ENCODE measurements around the gene CYP2U1. TPM values are rescaled to one million over a fixed set of nuclear protein-coding genes. Genes with fewer than 3 reads are reported as not detected.
"Not testable (repeated sequence)": the region's sequence is repeated elsewhere in the genome, so short reads cannot be mapped to it uniquely, and the experiment has no call there.

Gene CYP2U1
- polyA plus RNA-seq, 3 donors, result 0.77 to 1.7 (median 1.5) TPM

DNA sequence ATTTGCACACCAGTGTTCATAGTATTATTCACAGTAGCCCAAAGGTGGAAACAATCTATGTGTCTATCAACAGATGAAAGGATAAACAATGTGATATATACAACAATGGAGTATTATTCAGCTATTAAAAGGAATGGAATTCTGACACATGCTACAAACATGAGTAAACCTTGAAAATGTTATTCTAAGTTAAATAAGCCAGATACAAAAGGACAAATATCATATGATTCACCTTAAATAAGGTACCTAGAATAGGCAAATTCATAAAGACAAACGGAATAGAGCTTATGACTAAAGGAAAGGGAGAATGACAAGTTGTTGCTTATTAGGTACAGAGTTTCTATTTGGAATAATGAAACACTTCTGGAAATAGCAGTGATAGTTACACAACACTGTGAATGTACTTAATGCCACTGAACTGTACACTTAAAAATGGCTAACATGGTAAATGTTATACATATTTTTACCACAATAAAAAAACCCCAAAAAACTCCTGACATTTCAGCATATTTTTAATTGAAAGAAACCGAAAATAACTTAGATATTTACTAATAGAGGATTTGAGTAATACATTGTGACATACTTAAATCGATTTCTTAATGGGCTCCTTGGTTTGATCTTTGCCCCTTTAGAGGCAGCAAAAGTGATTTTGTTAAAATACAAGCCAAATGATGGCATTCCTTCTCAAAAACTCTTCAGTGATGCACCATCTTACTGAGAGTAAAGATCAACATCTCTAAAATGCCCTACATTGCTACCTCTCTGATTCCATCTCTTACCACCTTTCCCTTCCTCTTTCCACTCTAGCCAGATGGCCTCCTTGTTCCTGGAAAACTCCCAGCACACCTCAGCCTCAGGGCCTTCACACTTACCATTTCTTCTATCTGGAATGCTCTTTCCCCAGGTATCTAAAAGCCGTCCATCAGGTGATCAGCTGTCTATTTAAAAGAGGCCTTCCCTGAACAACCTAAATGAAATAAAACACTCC is 8.6 kb upstream of the CYP2U1 start:
- Mint-ChIP-seq H3K4me3 (no peak overlapping the region), H3K9me3 (peaks cover 9 to 35% (median 22%) of the 10 kb centered on the region in 7 donors), H3K4me1 (peaks cover 2% of the 10 kb centered on the region), H3K27ac (peak overlapping the region in 1 of 7 donors; percentile 32), H3K36me3 (no peaks in the 10 kb centered on the region), H3K27me3 (ENCODE audit: low read depth in 3 of 3) (peaks cover 0 to 2% (median 0%) of the 10 kb centered on the region in 3 donors)
- peaks cover 14 to 23% of the 10 kb centered on the region in 2 donors for H3K9me3 ChIP-seq (replicated peaks in 1 of 2; ENCODE audit: control insufficient read depth in 1 of 2, insufficient read depth in 1 of 2, low read length in 2 of 2)
- intact Hi-C loops (cut with micrococcal nuclease), result no loop called here
- DNase-seq, result no peak
- H3K4me3 ChIP-seq (replicated peaks in 1 of 3; ENCODE audit: low read depth in 2 of 3, low read length in 3 of 3), result no peak overlapping the region
- H3K27ac ChIP-seq (ENCODE audit: low read depth in 1 of 2, low read length in 2 of 2), result no peak overlapping the region
- H3K79me2 ChIP-seq (ENCODE audit: insufficient read depth, low read length), result no peaks in the 10 kb centered on the region
- H3K4me2 ChIP-seq (replicated peaks; ENCODE audit: extremely low read depth, low read length, poor library complexity, severe bottlenecking), result no peak overlapping the region
- 100% methylated on average over 1 of the region's 4 CpGs for WGBS (ENCODE audit: insufficient coverage)
- no peak overlapping the region for H3K9ac ChIP-seq (ENCODE audit: insufficient read depth, low read length, poor library complexity, severe bottlenecking)
- no peaks in the 10 kb centered on the region for H3K4me1 ChIP-seq (ENCODE audit: control insufficient read depth in 1 of 2, insufficient read depth in 2 of 2, low read length in 2 of 2)
- H2AFZ ChIP-seq (ENCODE audit: insufficient read depth, low read depth, low read length, poor library complexity, severe bottlenecking), result no peak overlapping the region
- TF ChIP-seq CTCF (IDR thresholded peaks at IDR 0.05), result no peak
- no peaks in the 10 kb centered on the region for H3K27me3 ChIP-seq (ENCODE audit: control insufficient read depth in 2 of 2, insufficient read depth in 2 of 2, low read length in 2 of 2)
- H4K20me1 ChIP-seq (ENCODE audit: insufficient read depth, low read length), result no peaks in the 10 kb centered on the region
- no peaks in the 10 kb centered on the region for H3K36me3 ChIP-seq (replicated peaks in 1 of 2; ENCODE audit: control insufficient read depth in 1 of 2, insufficient read depth in 2 of 2, low read length in 2 of 2)

DNA sequence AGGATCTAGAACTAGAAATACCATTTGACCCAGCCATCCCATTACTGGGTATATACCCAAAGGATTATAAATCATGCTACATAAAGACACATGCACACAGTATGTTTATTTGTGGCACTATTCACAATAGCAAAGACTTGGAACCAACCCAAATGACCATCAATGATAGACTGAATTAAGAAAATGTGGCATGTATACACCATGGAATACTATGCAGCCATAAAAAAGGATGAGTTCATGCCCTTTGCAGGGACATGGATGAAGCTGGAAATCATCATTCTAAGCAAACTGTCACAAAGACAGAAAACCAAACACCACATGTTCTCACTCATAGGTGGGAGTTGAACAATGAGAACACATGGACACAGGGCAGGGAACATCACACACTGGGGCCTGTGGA is 5.6 kb upstream of the CYP2U1 start:
- H3K36me3 Mint-ChIP-seq; H3K4me2 ChIP-seq (replicated peaks; ENCODE audit: extremely low read depth, low read length, poor library complexity, severe bottlenecking); H2AFZ ChIP-seq (ENCODE audit: insufficient read depth, low read depth, low read length, poor library complexity, severe bottlenecking); H3K9ac ChIP-seq (ENCODE audit: insufficient read depth, low read length, poor library complexity, severe bottlenecking); DNase-seq; H3K4me3 Mint-ChIP-seq; H3K36me3 ChIP-seq (replicated peaks in 1 of 2; ENCODE audit: control insufficient read depth in 1 of 2, insufficient read depth in 2 of 2, low read length in 2 of 2); H3K4me1 Mint-ChIP-seq; H3K27me3 ChIP-seq (ENCODE audit: control insufficient read depth in 2 of 2, insufficient read depth in 2 of 2, low read length in 2 of 2); H3K79me2 ChIP-seq (ENCODE audit: insufficient read depth, low read length); H3K4me1 ChIP-seq (ENCODE audit: control insufficient read depth in 1 of 2, insufficient read depth in 2 of 2, low read length in 2 of 2); H3K27ac ChIP-seq (ENCODE audit: low read depth in 1 of 2, low read length in 2 of 2); H3K27me3 Mint-ChIP-seq (ENCODE audit: low read depth in 3 of 3); intact Hi-C loops (cut with micrococcal nuclease); H3K27ac Mint-ChIP-seq; H4K20me1 ChIP-seq (ENCODE audit: insufficient read depth, low read length); H3K9me3 ChIP-seq (replicated peaks in 1 of 2; ENCODE audit: control insufficient read depth in 1 of 2, insufficient read depth in 1 of 2, low read length in 2 of 2); H3K4me3 ChIP-seq (replicated peaks in 1 of 3; ENCODE audit: low read depth in 2 of 3, low read length in 3 of 3): not testable (repeated sequence)
- peaks cover 0 to 16% (median 9%) of the 10 kb centered on the region in 7 donors for H3K9me3 Mint-ChIP-seq

GRCh38 chr4:107926875-107927274 is 4.5 kb upstream of the CYP2U1 start:
- H3K36me3 ChIP-seq (replicated peaks in 1 of 2; ENCODE audit: control insufficient read depth in 1 of 2, insufficient read depth in 2 of 2, low read length in 2 of 2); H4K20me1 ChIP-seq (ENCODE audit: insufficient read depth, low read length); H3K27me3 Mint-ChIP-seq (ENCODE audit: low read depth in 3 of 3); H3K79me2 ChIP-seq (ENCODE audit: insufficient read depth, low read length); H3K4me3 Mint-ChIP-seq; H3K4me2 ChIP-seq (replicated peaks; ENCODE audit: extremely low read depth, low read length, poor library complexity, severe bottlenecking); H3K36me3 Mint-ChIP-seq; H3K9ac ChIP-seq (ENCODE audit: insufficient read depth, low read length, poor library complexity, severe bottlenecking); H3K4me1 Mint-ChIP-seq; intact Hi-C loops (cut with micrococcal nuclease); H3K27ac Mint-ChIP-seq; H3K27ac ChIP-seq (ENCODE audit: low read depth in 1 of 2, low read length in 2 of 2); H3K9me3 Mint-ChIP-seq; H3K9me3 ChIP-seq (replicated peaks in 1 of 2; ENCODE audit: control insufficient read depth in 1 of 2, insufficient read depth in 1 of 2, low read length in 2 of 2); H3K27me3 ChIP-seq (ENCODE audit: control insufficient read depth in 2 of 2, insufficient read depth in 2 of 2, low read length in 2 of 2); H3K4me3 ChIP-seq (replicated peaks in 1 of 3; ENCODE audit: low read depth in 2 of 3, low read length in 3 of 3); DNase-seq; H2AFZ ChIP-seq (ENCODE audit: insufficient read depth, low read depth, low read length, poor library complexity, severe bottlenecking); H3K4me1 ChIP-seq (ENCODE audit: control insufficient read depth in 1 of 2, insufficient read depth in 2 of 2, low read length in 2 of 2): not testable (repeated sequence)
- WGBS (ENCODE audit: insufficient coverage), result no CpG with 5 or more reads among the region's 4 CpGs

Measured in CD14-positive monocyte (primary cell).